ENCODE data around the gene SIGLEC10.

SIGLEC10 gene

GRCh38 chr19:51365211-51365964 is 52.1 kb downstream of the SIGLEC10 start:
- DNase-seq (ENCODE audit: low spot score) = peak; percentile 48

- DNase-seq (ENCODE audit: low spot score) = peak; percentile 35
Observed at GRCh38 chr19:51364200-51365106, 53.0 kb downstream of the SIGLEC10 start.

- no peak for DNase-seq (ENCODE audit: low spot score)
Observed at GRCh38 chr19:51361239-51361638, 56.2 kb downstream of the SIGLEC10 start.

All from SW480 (cell line).